Muscle of leg (tissue), 11 donors: ENCODE measurements around the gene TNRC18. TPM values are rescaled to one million over a fixed set of nuclear protein-coding genes. Genes with fewer than 3 reads are reported as not detected.

Experiments
- DNase-seq: peaks from one replicate; pipeline ENCODE4 v3.0.0; 2013
- H3K27ac ChIP-seq: one replicate; pipeline ENCODE4 v1.5.1; 2013; ENCODE audit warnings: mild to moderate bottlenecking, low read length, control low read depth
- H3K27me3 ChIP-seq: one replicate; pipeline ENCODE4 v1.6.1; 2013; ENCODE audit warnings: low read length; ENCODE audit not compliant: control insufficient read depth, insufficient read depth
- H3K36me3 ChIP-seq: one replicate; pipeline ENCODE4 v1.6.1; 2013; ENCODE audit warnings: low read length; ENCODE audit not compliant: control insufficient read depth, insufficient read depth
- H3K4me1 ChIP-seq: one replicate; pipeline ENCODE4 v1.6.1; 2013; ENCODE audit warnings: low read length; ENCODE audit not compliant: control insufficient read depth, insufficient read depth
- H3K4me3 ChIP-seq: one replicate; pipeline ENCODE4 v1.5.1; 2013; ENCODE audit warnings: low read length, control low read depth
- H3K9me3 ChIP-seq: replicated peaks from 2 replicates; pipeline ENCODE4 v1.6.1; 2013; ENCODE audit warnings: low read depth, low read length; ENCODE audit not compliant: control insufficient read depth
- WGBS: methylation state at CpG from one replicate; pipeline ENCODE4 v1.1.5; 2013; ENCODE audit warnings: missing lambda C conversion rate; ENCODE audit not compliant: insufficient coverage; 5-methylcytosine and 5-hydroxymethylcytosine counted together
- polyA plus RNA-seq, 8 donors: library from polyadenylated mRNA; unstranded; fragments of 120-200 nt; gene quantifications; one replicate each; pipeline versions ENCODE4 v1.2.1 to v1.2.3, GENCODE V29; 2013; ENCODE audit warnings: inconsistent platforms in 1 of 8, low replicate concordance in 1 of 8; ENCODE audit not compliant: insufficient read length in 8 of 8, insufficient read depth in 1 of 8
- total RNA-seq: library from RNA; stranded (reverse); fragments of 120-200 nt; gene quantifications from one replicate; pipeline ENCODE4 v1.2.4, GENCODE V29; 2013

The TNRC18 gene
- total and polyA plus RNA-seq, 9 donors, result 18.3 to 81.3 (median 56.6) TPM

DNA sequence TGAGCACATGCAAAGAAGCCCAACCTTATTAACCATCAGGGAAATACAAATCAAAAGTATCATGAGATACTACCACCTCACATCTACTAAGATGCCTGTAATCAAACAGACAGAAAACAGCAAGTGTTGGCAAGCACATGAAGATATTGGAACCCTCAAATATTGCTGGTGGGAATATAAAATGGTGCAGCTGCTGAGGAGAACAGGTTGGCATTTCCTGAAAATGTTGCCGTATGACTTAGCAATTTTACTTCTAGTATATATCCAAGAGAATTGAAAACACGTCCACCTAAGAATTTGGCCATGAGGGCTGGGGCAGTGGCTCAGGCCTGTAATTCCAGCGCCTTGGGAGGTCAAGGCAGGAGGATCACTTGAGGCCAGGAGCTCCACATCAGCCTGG is 39.4 kb upstream of the TNRC18 start:
- no peaks in the 10 kb centered on the region for H3K27me3 ChIP-seq
- no peak overlapping the region for H3K27ac ChIP-seq
- DNase-seq, result no peak
- no CpG with 5 or more reads among the region's 3 CpGs for WGBS
- no peaks in the 10 kb centered on the region for H3K4me1 ChIP-seq
- H3K4me3 ChIP-seq, result no peak overlapping the region
- no peaks in the 10 kb centered on the region for H3K36me3 ChIP-seq
- no peaks in the 10 kb centered on the region for H3K9me3 ChIP-seq

DNA sequence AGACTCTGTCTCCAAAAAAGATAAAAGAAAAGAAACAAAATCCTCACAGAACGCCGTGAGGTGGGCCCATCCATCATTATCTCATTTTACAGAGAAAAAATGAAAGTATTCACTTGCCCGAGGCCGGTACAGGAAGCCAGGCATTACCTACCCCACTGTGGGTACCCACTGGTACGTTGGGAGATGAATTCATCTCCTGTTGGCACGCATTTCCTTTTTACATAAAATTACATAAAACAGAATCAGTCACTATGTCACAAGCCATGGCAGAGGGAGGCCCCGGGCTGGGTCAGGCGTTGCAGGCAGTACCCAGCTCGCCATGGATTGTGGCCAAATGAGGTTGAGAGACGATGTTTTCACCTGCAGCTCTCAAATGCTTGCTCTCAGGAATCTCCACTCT is 38.6 kb upstream of the TNRC18 start:
- Histone ChIP-seq H3K27me3 (no peaks in the 10 kb centered on the region), H3K36me3 (no peaks in the 10 kb centered on the region), H3K4me3 (no peak overlapping the region), H3K4me1 (peaks cover 5% of the 10 kb centered on the region), H3K27ac (no peak overlapping the region), H3K9me3 (no peaks in the 10 kb centered on the region)
- WGBS, result 77% methylated on average over 3 of the region's 10 CpGs
- DNase-seq, result no peak

DNA sequence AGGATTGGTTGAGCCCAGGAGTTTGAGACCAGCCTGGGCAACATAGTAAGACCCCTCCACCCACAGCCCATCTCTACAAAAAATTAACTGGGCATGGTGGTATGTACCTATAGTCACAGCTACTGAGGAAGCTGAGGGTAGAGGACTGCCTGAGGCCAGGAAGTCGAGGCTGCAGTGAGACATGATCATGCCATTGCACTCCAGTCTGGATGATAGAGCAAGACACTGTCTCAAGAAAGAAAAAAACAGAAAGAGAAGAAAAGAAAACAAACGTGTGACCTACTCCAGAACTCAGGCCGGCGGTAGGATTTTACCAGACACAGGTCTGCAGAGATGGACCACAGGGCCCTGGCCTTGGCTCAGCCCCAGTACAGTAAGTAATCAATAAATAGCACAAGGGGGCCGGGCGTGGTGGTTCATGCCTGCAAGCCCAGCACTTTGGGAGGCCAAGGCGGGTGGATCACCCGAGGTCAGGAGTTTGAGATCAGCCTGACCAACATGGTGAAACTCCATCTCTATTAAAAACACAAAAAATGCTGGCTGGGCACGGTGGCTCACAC is 35.4 kb upstream of the TNRC18 start:
- 67% methylated on average over 6 of the region's 9 CpGs for WGBS
- no peaks in the 10 kb centered on the region for H3K27me3 ChIP-seq
- H3K9me3 ChIP-seq, result no peaks in the 10 kb centered on the region
- no peak overlapping the region for H3K27ac ChIP-seq
- no peak overlapping the region for H3K4me3 ChIP-seq
- H3K4me1 ChIP-seq, result peaks cover 5% of the 10 kb centered on the region
- DNase-seq, result no peak
- H3K36me3 ChIP-seq, result no peaks in the 10 kb centered on the region

DNA sequence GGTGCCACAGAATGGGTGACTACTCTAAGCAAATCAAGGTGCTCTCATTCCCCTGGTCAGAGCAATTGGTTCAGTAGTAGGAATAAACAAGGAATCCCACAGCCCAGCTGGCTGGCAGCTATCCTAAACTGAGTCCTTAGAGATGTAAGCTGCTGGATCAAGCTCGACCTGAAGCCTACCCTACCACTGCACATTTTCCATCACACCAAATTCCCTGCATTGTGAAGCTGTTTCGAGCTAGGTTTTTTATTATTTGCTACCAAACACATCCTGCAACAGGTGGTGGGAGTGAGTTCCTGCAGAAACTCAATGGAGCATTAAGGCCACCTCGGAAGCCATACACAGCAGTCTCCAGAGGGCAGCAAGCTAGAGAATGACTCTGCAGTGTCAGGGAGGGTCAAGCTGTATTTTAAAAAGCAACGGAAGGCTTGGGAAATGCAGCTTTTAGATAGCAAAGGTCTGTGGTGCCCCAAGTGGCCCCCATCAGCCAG is 33.7 kb upstream of the TNRC18 start:
- no peak overlapping the region for H3K4me3 ChIP-seq
- 25% methylated on average over 2 of the region's 4 CpGs for WGBS
- no peak overlapping the region for H3K27ac ChIP-seq

DNA sequence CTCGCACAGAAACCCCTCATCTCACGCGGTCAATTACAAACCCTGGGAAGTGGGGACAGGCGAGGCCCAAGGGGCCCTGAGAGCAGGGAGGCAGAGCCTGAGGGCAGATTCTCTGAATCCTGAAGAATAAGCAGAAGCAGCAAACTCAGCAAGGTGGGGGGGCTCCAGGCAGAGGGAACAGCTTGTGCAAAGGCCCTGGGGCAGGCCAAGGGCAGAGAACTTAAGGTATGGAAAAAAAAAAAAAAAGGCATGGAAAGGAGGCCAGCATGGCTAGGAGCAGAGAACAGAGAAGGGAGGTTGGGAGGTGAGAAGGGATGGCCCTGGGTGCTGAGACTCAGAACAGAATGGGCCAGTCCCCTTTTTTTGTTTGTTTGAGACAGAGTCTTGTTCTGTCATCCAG is 32.8 kb upstream of the TNRC18 start:
- Histone ChIP-seq H3K4me1 (peaks cover 17% of the 10 kb centered on the region), H3K36me3 (no peaks in the 10 kb centered on the region), H3K4me3 (no peak overlapping the region), H3K27ac (no peak overlapping the region), H3K9me3 (no peaks in the 10 kb centered on the region), H3K27me3 (no peaks in the 10 kb centered on the region)
- 98% methylated on average over 4 of the region's 4 CpGs for WGBS
- no peak for DNase-seq

More for the DNA sequence above, 33.7 kb upstream of the TNRC18 start:
- Histone ChIP-seq H3K9me3 (no peaks in the 10 kb centered on the region), H3K27me3 (no peaks in the 10 kb centered on the region), H3K36me3 (no peaks in the 10 kb centered on the region), H3K4me1 (peaks cover 13% of the 10 kb centered on the region)
- no peak for DNase-seq

DNA sequence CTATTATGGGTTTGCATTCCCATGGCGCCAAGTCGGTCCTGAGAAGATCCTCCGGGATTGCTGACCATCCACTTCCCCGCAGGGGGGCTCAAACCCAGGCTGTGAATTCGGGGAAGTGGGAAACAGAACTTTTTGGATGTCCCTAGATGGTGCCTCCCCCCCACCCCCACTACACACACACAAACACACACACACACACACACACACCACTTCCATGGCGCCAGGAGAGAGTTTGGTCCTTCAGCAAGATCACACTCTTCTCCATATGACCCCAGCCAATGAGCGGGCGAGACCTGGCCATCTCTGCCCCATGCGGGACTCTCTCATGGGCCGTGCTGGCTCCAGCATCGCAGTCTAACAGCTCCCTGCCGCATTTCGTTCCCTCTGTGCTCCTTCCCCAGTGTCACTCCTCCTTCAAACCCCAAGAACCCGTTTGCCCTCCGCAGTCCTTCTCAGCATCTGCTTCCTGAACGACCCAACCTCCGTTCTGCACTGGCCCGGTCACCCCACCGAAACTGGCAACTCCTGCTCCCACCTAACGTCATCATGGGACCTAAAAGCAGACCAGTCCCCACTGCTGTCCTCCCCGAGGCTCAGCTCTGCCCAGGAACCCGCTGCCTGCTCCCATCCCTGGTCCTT is 32.1 kb upstream of the TNRC18 start:
- Histone ChIP-seq H3K27me3 (no peaks in the 10 kb centered on the region), H3K9me3 (no peaks in the 10 kb centered on the region), H3K4me3 (no peak overlapping the region), H3K27ac (no peak overlapping the region), H3K36me3 (no peaks in the 10 kb centered on the region), H3K4me1 (peaks cover 23% of the 10 kb centered on the region)
- 63% methylated on average over 17 of the region's 22 CpGs for WGBS
- DNase-seq, result no peak

DNA sequence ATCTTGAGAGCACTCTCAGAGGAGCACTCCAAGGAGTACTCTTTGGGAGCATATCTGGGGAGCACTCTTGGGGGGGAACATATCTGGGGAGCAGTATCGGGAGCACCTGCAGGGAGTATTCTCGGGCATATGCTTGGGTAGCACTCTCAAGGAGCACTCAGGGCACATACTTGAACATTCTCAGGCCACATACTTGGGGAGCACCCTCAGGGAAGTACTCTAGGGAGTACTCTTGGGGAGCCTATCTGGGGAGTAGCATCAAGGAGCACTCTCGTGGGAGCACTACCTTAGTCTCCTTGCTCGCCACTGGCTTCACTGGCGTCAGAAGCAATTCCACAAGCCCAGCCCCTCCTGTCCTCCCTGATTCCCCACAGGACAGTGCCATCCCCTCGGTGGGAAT is 31.5 kb upstream of the TNRC18 start:
- DNase-seq, result no peak
- Histone ChIP-seq H3K4me1 (peaks cover 26% of the 10 kb centered on the region), H3K27me3 (no peaks in the 10 kb centered on the region), H3K27ac (no peak overlapping the region), H3K4me3 (no peak overlapping the region), H3K9me3 (no peaks in the 10 kb centered on the region), H3K36me3 (no peaks in the 10 kb centered on the region)
- 83% methylated on average over 1 of the region's 6 CpGs for WGBS

DNA sequence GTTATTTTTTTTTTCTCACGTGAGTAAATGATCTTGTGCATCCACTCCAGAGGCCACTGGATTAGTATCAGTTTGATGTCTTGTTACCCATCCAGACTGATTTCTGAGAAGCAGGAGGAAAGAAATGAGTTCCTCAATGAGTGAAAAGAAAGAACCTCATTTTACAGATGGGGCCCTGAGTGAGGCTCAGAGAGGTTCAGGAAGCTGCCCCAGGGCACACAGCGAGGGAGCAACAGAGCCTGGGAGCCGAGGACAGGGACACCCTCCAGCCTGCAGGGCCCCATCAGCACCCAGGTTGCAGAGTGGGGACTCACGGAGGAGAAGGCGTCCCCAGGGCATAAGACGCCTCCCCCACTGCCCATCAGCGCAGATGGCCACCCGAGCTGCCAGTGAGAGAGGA is 30.9 kb upstream of the TNRC18 start:
- Histone ChIP-seq H3K4me3 (no peak overlapping the region), H3K36me3 (no peaks in the 10 kb centered on the region), H3K9me3 (no peaks in the 10 kb centered on the region), H3K27ac (no peak overlapping the region), H3K4me1 (peaks cover 26% of the 10 kb centered on the region), H3K27me3 (no peaks in the 10 kb centered on the region)
- WGBS, result 86% methylated on average over 1 of the region's 8 CpGs
- DNase-seq, result no peak

DNA sequence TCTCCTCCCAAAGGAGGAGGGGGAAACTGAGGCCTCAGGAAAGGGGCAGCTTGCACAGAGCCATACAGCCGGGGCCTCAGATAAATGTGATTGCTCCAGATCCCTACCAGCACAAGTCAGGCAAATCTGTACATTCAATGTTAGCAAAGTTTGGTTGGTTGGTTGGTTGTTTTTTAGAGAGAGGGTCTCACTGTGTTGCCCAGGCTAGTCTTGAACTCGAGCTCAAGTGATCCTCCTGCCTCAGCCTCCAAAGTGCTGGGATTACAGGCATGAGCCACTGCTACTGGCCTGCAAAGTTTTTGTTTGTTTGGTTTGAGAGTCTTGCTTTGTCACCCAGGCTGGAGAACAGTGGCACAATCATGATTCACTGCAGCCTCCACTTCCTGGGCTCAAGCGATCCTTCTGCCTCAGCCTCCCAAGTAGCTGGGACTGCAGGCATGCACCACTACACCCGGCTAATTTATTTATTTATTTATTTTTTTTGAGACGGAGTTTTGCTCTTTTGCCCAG is 30.0 kb upstream of the TNRC18 start:
- Histone ChIP-seq H3K27me3 (no peaks in the 10 kb centered on the region), H3K4me1 (peaks cover 28% of the 10 kb centered on the region), H3K9me3 (no peaks in the 10 kb centered on the region), H3K4me3 (no peak overlapping the region), H3K27ac (no peak overlapping the region), H3K36me3 (no peaks in the 10 kb centered on the region)
- WGBS, result no CpG with 5 or more reads among the region's 5 CpGs
- DNase-seq, result no peak

DNA sequence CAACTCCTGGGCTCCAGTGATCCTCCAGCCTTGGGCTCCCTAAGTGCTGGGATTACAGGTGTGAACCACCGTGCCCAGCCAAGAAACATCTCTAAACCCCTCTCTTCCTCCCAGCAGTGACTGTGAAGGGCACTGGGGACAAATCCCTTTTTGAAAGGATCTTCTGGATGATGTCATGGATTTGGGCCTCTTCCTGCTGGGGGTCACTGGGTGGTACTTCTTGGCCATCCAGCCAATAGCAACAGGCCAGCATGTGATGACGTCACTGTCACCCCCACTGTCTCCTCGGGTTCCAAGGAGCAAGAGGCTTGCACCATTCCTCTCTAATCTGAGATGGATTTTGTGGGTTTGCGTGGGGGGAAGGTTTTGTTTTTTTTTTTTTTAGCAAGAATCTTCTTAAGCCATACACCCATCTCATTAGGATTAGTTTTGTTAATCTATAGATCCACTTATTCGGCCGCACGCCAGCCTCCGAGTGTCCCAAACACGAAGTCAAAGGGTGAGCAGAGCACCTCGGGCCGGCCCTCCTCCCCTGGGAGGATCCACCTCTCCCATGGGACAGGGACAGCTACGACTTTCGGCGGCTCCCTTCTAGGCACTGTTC is 29.4 kb upstream of the TNRC18 start:
- Histone ChIP-seq H3K4me3 (no peak overlapping the region), H3K27me3 (no peaks in the 10 kb centered on the region), H3K9me3 (no peaks in the 10 kb centered on the region), H3K27ac (no peak overlapping the region), H3K4me1 (peaks cover 32% of the 10 kb centered on the region), H3K36me3 (no peaks in the 10 kb centered on the region)
- 58% methylated on average over 6 of the region's 14 CpGs for WGBS
- DNase-seq, result peak; percentile 57
